ENCODE measurements around the gene INSR. TPM values are rescaled to one million over a fixed set of nuclear protein-coding genes. Genes with fewer than 3 reads are reported as not detected.

INSR gene
- total RNA-seq, 4 donors from 2014 or later: 54.0 to 226 (median 71.1) TPM

GRCh38 chr19:7115721-7116120, 178.5 kb downstream of the INSR start:
- H3K27ac ChIP-seq: no peak overlapping the region

GRCh38 chr19:7113233-7113632, 181.0 kb downstream of the INSR start:
- ATAC-seq: no peak
- no peaks in the 10 kb centered on the region for H3K4me1 ChIP-seq
- no peaks in the 10 kb centered on the region for H3K27me3 ChIP-seq
- no peaks in the 10 kb centered on the region for H3K9me3 ChIP-seq
- intact Hi-C loops (cut with DNase I; ENCODE audit: low total_unique reads) (no loop called here), in situ Hi-C loops (cut with MboI; ENCODE audit: low sequenced_read_pairs in 4 of 4) (no loop called here)
- no peak overlapping the region for H3K4me3 ChIP-seq
- TF ChIP-seq, protein P1, sequence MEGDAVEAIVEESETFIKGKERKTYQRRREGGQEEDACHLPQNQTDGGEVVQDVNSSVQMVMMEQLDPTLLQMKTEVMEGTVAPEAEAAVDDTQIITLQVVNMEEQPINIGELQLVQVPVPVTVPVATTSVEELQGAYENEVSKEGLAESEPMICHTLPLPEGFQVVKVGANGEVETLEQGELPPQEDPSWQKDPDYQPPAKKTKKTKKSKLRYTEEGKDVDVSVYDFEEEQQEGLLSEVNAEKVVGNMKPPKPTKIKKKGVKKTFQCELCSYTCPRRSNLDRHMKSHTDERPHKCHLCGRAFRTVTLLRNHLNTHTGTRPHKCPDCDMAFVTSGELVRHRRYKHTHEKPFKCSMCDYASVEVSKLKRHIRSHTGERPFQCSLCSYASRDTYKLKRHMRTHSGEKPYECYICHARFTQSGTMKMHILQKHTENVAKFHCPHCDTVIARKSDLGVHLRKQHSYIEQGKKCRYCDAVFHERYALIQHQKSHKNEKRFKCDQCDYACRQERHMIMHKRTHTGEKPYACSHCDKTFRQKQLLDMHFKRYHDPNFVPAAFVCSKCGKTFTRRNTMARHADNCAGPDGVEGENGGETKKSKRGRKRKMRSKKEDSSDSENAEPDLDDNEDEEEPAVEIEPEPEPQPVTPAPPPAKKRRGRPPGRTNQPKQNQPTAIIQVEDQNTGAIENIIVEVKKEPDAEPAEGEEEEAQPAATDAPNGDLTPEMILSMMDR (IDR thresholded peaks at IDR 0.05 in 4 of 5, conservative IDR thresholded peaks at IDR 0.05 in 1 of 5): no peak
- TF ChIP-seq POLR2A (IDR thresholded peaks at IDR 0.05): no peak
- no peak overlapping the region for H3K27ac ChIP-seq
- DNase-seq: no peak
- peaks cover 0 to 23% of the 10 kb centered on the region in 2 donors for H3K36me3 ChIP-seq

More at GRCh38 chr19:7115721-7116120, 178.5 kb downstream of the INSR start:
- ATAC-seq: no peak
- no peak for DNase-seq
- H3K4me3 ChIP-seq: no peak overlapping the region
- in situ Hi-C loops (cut with MboI; ENCODE audit: low sequenced_read_pairs in 4 of 4): no loop called here
- no peak for TF ChIP-seq POLR2A (IDR thresholded peaks at IDR 0.05)
- TF ChIP-seq, protein P1 (IDR thresholded peaks at IDR 0.05 in 4 of 5, conservative IDR thresholded peaks at IDR 0.05 in 1 of 5): no peak
- H3K27me3 ChIP-seq: no peaks in the 10 kb centered on the region
- no peaks in the 10 kb centered on the region for H3K4me1 ChIP-seq
- intact Hi-C loops (cut with DNase I; ENCODE audit: low total_unique reads): no loop called here
- H3K36me3 ChIP-seq: peaks cover 0 to 43% of the 10 kb centered on the region in 2 donors
- no peaks in the 10 kb centered on the region for H3K9me3 ChIP-seq

DNA sequence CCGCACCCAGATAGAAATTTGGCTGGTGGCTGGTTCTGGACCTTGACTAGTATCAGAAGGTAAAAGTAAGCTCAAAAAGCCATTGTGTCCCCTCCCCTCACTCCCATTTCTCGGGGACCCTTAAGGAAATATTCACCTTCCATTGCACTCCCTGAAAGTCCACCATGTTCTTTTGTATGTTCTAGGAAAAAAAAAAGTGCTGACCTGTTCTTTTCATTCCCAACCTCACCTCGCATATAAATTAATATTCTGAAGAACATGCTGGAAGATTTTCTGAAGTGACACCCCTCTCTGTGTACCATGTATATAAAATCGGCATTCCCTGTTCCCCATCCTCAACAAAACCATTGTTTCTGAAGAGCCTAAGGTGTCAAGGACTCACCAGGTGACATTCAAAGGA, 181.5 kb downstream of the INSR start:
- H3K27me3 ChIP-seq: no peaks in the 10 kb centered on the region
- H3K36me3 ChIP-seq: peaks cover 0 to 23% of the 10 kb centered on the region in 2 donors
- ATAC-seq (no peak), DNase-seq (no peak)
- no peak overlapping the region for H3K27ac ChIP-seq
- in situ Hi-C loops (cut with MboI; ENCODE audit: low sequenced_read_pairs in 4 of 4): no loop called here
- intact Hi-C loops (cut with DNase I; ENCODE audit: low total_unique reads): no loop called here
- no peaks in the 10 kb centered on the region for H3K4me1 ChIP-seq
- H3K9me3 ChIP-seq: no peaks in the 10 kb centered on the region
- no peak for TF ChIP-seq POLR2A (IDR thresholded peaks at IDR 0.05)
- TF ChIP-seq, protein P1 (IDR thresholded peaks at IDR 0.05 in 4 of 5, conservative IDR thresholded peaks at IDR 0.05 in 1 of 5): no peak
- H3K4me3 ChIP-seq: no peak overlapping the region

DNA sequence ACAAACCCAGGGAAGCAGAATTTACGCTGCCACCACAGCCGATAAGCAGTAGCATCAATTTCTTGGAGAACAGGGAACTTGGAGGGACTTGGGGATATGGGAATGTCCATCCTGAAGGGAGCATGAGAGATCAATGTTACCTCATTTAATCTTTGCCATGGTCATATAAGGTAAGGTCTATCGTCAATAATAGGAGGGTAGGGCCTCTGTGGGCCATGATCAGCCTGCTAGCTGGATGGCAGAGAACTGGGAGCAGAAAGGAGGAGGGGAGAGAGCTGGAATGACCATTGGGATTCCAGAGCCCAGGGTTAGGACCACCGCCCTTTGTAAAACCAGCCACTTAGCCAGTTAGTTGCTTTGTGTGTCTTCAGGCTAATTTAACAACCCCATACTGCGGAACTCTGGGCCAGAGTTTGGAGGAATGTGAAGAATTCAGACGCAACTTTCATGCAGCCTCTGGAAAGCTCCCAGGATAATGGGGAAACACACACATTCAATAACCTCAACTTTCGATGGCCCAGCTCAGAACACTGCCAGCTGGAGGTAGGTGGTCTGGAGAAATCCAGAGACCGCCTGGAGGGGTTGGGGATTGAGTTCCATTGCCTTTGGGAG, 184.4 kb downstream of the INSR start:
- H3K4me1 ChIP-seq: no peaks in the 10 kb centered on the region
- H3K36me3 ChIP-seq: peaks cover 0 to 2% of the 10 kb centered on the region in 2 donors
- no peak overlapping the region for H3K27ac ChIP-seq
- ATAC-seq (no peak), DNase-seq (no peak)
- no peaks in the 10 kb centered on the region for H3K27me3 ChIP-seq
- no peak for TF ChIP-seq POLR2A (IDR thresholded peaks at IDR 0.05)
- TF ChIP-seq, protein P1 (IDR thresholded peaks at IDR 0.05 in 4 of 5, conservative IDR thresholded peaks at IDR 0.05 in 1 of 5): no peak
- intact Hi-C loops (cut with DNase I; ENCODE audit: low total_unique reads) (no loop called here), in situ Hi-C loops (cut with MboI; ENCODE audit: low sequenced_read_pairs in 4 of 4) (no loop called here)
- H3K9me3 ChIP-seq: no peaks in the 10 kb centered on the region
- H3K4me3 ChIP-seq: no peak overlapping the region

Data from gastrocnemius medialis (tissue), 4 donors.